ENCODE results near the gene CHST9.

The CHST9 gene

GRCh38 chr18:26868968-26869586, 316.0 kb downstream of the CHST9 start:
- Histone ChIP-seq H3K36me3 (ENCODE audit: control insufficient read depth, insufficient read depth, low read length) (no peaks in the 10 kb centered on the region), H3K9ac (ENCODE audit: low read length) (no peak overlapping the region), H3K27me3 (ENCODE audit: control insufficient read depth, insufficient read depth, low read length) (peaks cover 6% of the 10 kb centered on the region), H3K4me3 (ENCODE audit: low read length) (no peak overlapping the region), H3K9me3 (ENCODE audit: control insufficient read depth, low read length) (no peaks in the 10 kb centered on the region), H3K4me1 (ENCODE audit: control insufficient read depth, insufficient read depth, low read length) (no peaks in the 10 kb centered on the region)

GRCh38 chr18:26867471-26867870, 317.6 kb downstream of the CHST9 start:
- Histone ChIP-seq H3K9me3 (ENCODE audit: control insufficient read depth, low read length) (no peaks in the 10 kb centered on the region), H3K27me3 (ENCODE audit: control insufficient read depth, insufficient read depth, low read length) (peaks cover 15% of the 10 kb centered on the region), H3K4me3 (ENCODE audit: low read length) (no peak overlapping the region), H3K36me3 (ENCODE audit: control insufficient read depth, insufficient read depth, low read length) (no peaks in the 10 kb centered on the region), H3K4me1 (ENCODE audit: control insufficient read depth, insufficient read depth, low read length) (no peaks in the 10 kb centered on the region), H3K9ac (ENCODE audit: low read length) (no peak overlapping the region)

- Histone ChIP-seq H3K27me3 (ENCODE audit: control insufficient read depth, insufficient read depth, low read length) (peaks cover 20% of the 10 kb centered on the region), H3K9me3 (ENCODE audit: control insufficient read depth, low read length) (no peaks in the 10 kb centered on the region), H3K4me1 (ENCODE audit: control insufficient read depth, insufficient read depth, low read length) (no peaks in the 10 kb centered on the region), H3K9ac (ENCODE audit: low read length) (no peak within 1 kb of the TSS), H3K36me3 (ENCODE audit: control insufficient read depth, insufficient read depth, low read length) (no peaks in the 10 kb centered on the region), H3K4me3 (ENCODE audit: low read length) (no peak within 1 kb of the TSS)
These were observed 319.6 kb downstream of the CHST9 start, which contains the start of gene AQP4 for GRCh38 chr18:26865557-26865956. TSS of gene AQP4 (minus strand) at chr18:26865707. CDS start at chr18:26865689, 18 bp downstream.

- Histone ChIP-seq H3K4me3 (ENCODE audit: low read length) (no peak overlapping the region), H3K4me1 (ENCODE audit: control insufficient read depth, insufficient read depth, low read length) (no peaks in the 10 kb centered on the region), H3K9me3 (ENCODE audit: control insufficient read depth, low read length) (no peaks in the 10 kb centered on the region), H3K36me3 (ENCODE audit: control insufficient read depth, insufficient read depth, low read length) (no peaks in the 10 kb centered on the region), H3K9ac (ENCODE audit: low read length) (no peak overlapping the region), H3K27me3 (ENCODE audit: control insufficient read depth, insufficient read depth, low read length) (peaks cover 20% of the 10 kb centered on the region)
These were observed 320.4 kb downstream of the CHST9 start for GRCh38 chr18:26864658-26865057.

GRCh38 chr18:26863921-26864497, 321.1 kb downstream of the CHST9 start:
- Histone ChIP-seq H3K9ac (ENCODE audit: low read length) (no peak overlapping the region), H3K9me3 (ENCODE audit: control insufficient read depth, low read length) (no peaks in the 10 kb centered on the region), H3K36me3 (ENCODE audit: control insufficient read depth, insufficient read depth, low read length) (no peaks in the 10 kb centered on the region), H3K4me3 (ENCODE audit: low read length) (no peak overlapping the region), H3K27me3 (ENCODE audit: control insufficient read depth, insufficient read depth, low read length) (peaks cover 20% of the 10 kb centered on the region), H3K4me1 (ENCODE audit: control insufficient read depth, insufficient read depth, low read length) (no peaks in the 10 kb centered on the region)

GRCh38 chr18:26863122-26863879, 321.8 kb downstream of the CHST9 start:
- Histone ChIP-seq H3K4me1 (ENCODE audit: control insufficient read depth, insufficient read depth, low read length) (no peaks in the 10 kb centered on the region), H3K27me3 (ENCODE audit: control insufficient read depth, insufficient read depth, low read length) (peaks cover 20% of the 10 kb centered on the region), H3K9ac (ENCODE audit: low read length) (no peak overlapping the region), H3K36me3 (ENCODE audit: control insufficient read depth, insufficient read depth, low read length) (no peaks in the 10 kb centered on the region), H3K9me3 (ENCODE audit: control insufficient read depth, low read length) (no peaks in the 10 kb centered on the region), H3K4me3 (ENCODE audit: low read length) (no peak overlapping the region)

- Histone ChIP-seq H3K36me3 (ENCODE audit: control insufficient read depth, insufficient read depth, low read length) (no peaks in the 10 kb centered on the region), H3K4me1 (ENCODE audit: control insufficient read depth, insufficient read depth, low read length) (no peaks in the 10 kb centered on the region), H3K9me3 (ENCODE audit: control insufficient read depth, low read length) (no peaks in the 10 kb centered on the region), H3K27me3 (ENCODE audit: control insufficient read depth, insufficient read depth, low read length) (peaks cover 20% of the 10 kb centered on the region), H3K4me3 (ENCODE audit: low read length) (no peak overlapping the region), H3K9ac (ENCODE audit: low read length) (no peak overlapping the region)
These were observed 323.0 kb downstream of the CHST9 start for GRCh38 chr18:26862084-26862483.

Measured in mucosa of stomach (tissue), 1 donor.